Measurements from ENCODE around the gene TUBA3E.
"Not testable (repeated sequence)": the region's sequence is repeated elsewhere in the genome, so short reads cannot be mapped to it uniquely, and the experiment has no call there.

TUBA3E gene

GRCh38 chr2:130198343-130198742, at the start of gene TUBA3E:
TSS of gene TUBA3E (minus strand) at chr2:130198439. CDS start at chr2:130198360, 79 bp downstream.
- DNase-seq, result no peak

GRCh38 chr2:130246430-130246829, 48.2 kb upstream of the TUBA3E start:
- no peak for DNase-seq

GRCh38 chr2:130245976-130246375, 47.7 kb upstream of the TUBA3E start:
- no peak for DNase-seq

- no peak for DNase-seq
Observed at GRCh38 chr2:130243359-130243758, 45.1 kb upstream of the TUBA3E start.

- DNase-seq, result no peak
Observed at GRCh38 chr2:130241041-130241707, 42.9 kb upstream of the TUBA3E start.

- not testable (repeated sequence) for DNase-seq
Observed at GRCh38 chr2:130239581-130239980, 41.3 kb upstream of the TUBA3E start.

- not testable (repeated sequence) for DNase-seq
Observed at GRCh38 chr2:130233066-130233465, 34.8 kb upstream of the TUBA3E start.

- no peak for DNase-seq
Observed at GRCh38 chr2:130231656-130232055, 33.4 kb upstream of the TUBA3E start.

GRCh38 chr2:130230907-130231306, 32.7 kb upstream of the TUBA3E start:
- DNase-seq, result not testable (repeated sequence)

GRCh38 chr2:130230376-130230775, 32.1 kb upstream of the TUBA3E start:
- not testable (repeated sequence) for DNase-seq

- not testable (repeated sequence) for DNase-seq
Observed at GRCh38 chr2:130229161-130229510, 30.9 kb upstream of the TUBA3E start.

GRCh38 chr2:130228467-130229160, 30.4 kb upstream of the TUBA3E start:
- not testable (repeated sequence) for DNase-seq

- DNase-seq, result not testable (repeated sequence)
Observed at GRCh38 chr2:130228005-130228404, 29.8 kb upstream of the TUBA3E start.

- not testable (repeated sequence) for DNase-seq
Observed at GRCh38 chr2:130222523-130222922, 24.3 kb upstream of the TUBA3E start.

GRCh38 chr2:130220505-130220904, 22.3 kb upstream of the TUBA3E start:
- not testable (repeated sequence) for DNase-seq

- not testable (repeated sequence) for DNase-seq
Observed at GRCh38 chr2:130219147-130219546, 20.9 kb upstream of the TUBA3E start.

- DNase-seq, result not testable (repeated sequence)
Observed at GRCh38 chr2:130207051-130207450, 8.8 kb upstream of the TUBA3E start.

GRCh38 chr2:130203150-130203549, 4.9 kb upstream of the TUBA3E start:
- DNase-seq, result not testable (repeated sequence)

GRCh38 chr2:130202518-130202917, 4.3 kb upstream of the TUBA3E start:
- not testable (repeated sequence) for DNase-seq

- DNase-seq, result not testable (repeated sequence)
Observed at GRCh38 chr2:130196052-130196451, 2.2 kb downstream of the TUBA3E start.

GRCh38 chr2:130195089-130195635, 3.1 kb downstream of the TUBA3E start:
- DNase-seq, result not testable (repeated sequence)

- DNase-seq, result not testable (repeated sequence)
Observed at GRCh38 chr2:130193824-130194223, 4.4 kb downstream of the TUBA3E start.

- not testable (repeated sequence) for DNase-seq
Observed at GRCh38 chr2:130192451-130192850, 5.8 kb downstream of the TUBA3E start.

GRCh38 chr2:130191319-130191718, 6.9 kb downstream of the TUBA3E start:
- DNase-seq, result not testable (repeated sequence)

Measured in NCI-H2107 (cell line).